GM19193 (cell line): Measurements from ENCODE around the gene DNAH7.

Experiments used
- POLR2A ChIP-seq: IDR thresholded peaks from 4 replicates; pipeline ENCODE4 v1.6.1; 2011; ENCODE audit not compliant: insufficient read depth, insufficient read length; ENCODE audit errors: extremely low read depth

Gene DNAH7

DNA sequence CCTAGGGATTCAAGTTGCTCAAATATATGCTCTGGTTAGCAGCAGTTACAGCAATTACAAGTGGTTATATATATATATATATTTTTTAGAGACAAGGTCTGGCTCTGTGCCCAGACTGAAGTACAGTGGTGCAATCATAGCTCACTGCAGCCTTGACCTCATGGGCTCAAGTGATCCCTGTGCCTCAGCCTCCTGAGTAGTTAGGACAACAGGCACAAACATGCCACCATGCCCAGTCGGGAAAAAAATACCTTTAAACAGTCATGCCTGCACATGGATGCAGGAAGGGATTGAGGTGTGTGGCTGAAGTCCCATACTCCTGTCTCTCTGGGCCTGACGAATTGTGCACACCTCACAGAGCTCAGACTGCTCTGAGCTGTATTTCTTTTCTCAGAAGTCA is 19.6 kb upstream of the DNAH7 start:
- no peak for TF ChIP-seq POLR2A

GRCh38 chr2:196086517-196087368 is 18.1 kb upstream of the DNAH7 start:
- TF ChIP-seq POLR2A: no peak

DNA sequence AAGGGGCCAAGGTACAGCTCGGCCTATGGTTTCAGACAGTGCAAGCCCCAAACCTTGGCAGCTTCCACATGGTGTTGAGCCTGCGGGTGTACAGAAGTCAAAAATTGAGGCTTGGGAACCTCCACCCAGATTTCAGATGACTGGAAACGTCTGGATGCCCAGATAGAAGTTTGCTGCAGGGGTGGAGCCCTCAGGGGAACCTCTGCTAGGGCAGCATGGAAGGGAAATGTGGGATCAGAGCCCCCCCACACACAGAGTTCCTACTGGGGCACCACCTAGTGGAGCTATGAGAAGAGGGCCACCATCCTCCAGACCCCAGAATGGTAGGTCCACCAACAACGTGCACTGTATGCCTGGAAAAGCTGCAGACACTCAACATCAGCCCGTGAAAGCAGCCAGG is 15.0 kb upstream of the DNAH7 start:
- TF ChIP-seq POLR2A: no peak

GRCh38 chr2:196080526-196080925 is 11.9 kb upstream of the DNAH7 start:
- no peak for TF ChIP-seq POLR2A

GRCh38 chr2:196079052-196079451 is 10.4 kb upstream of the DNAH7 start:
- no peak for TF ChIP-seq POLR2A

DNA sequence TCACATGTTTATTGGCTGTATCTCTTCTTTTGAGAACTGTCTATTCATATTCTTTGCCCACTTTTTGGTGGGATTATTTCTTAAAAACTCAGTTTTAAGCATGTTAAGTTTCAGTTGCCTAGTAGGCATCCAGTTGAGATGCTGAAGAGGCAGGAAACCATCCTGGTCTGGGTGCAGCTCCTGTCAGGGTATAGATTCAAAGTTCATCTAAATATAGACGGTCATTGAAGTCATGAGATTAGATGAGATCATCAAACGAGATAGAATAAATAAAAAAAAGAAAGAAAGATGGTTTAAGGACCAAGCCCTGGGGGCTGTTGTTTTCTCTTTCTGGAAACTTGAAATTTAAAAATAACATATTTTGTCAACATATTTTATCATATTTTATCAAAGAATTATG is 9.2 kb upstream of the DNAH7 start:
- TF ChIP-seq POLR2A: no peak

DNA sequence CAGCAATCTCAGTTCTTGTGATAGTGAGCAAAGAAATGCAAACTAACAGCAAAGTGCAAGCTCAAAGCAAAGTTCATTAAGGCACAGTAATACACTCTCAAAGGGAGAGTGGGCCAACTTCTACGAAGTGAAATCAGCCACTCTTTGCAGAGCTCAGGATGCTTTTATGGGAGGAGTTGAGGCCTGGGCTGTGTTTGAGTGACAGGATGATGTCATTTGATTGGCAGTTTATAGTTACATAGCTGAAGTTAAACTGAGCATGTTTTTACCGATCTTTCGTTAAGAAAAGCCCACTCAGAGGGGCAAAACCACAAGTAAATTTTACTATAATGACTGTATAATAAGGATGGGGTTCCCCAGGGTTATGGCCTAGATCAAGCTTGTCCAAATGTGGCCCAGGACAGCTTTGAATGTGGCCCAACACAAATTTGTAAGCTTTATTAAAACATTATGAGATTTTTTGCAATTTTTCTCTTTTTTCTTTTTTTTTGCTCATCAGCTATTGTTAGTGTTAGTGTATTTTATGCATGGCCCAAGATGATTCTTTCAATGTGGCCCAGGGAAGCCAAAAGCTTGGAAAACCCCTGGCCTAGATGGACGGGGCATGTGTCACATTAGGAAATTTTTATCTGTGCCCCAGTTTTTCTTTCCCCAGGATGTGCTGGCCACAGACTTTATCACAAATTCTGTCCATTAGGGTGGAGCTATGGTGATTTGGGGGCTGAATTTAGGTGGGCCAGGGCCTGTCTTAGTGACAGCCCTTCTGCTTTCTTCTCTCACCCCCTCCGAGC is 8.3 kb upstream of the DNAH7 start:
- TF ChIP-seq POLR2A: no peak

DNA sequence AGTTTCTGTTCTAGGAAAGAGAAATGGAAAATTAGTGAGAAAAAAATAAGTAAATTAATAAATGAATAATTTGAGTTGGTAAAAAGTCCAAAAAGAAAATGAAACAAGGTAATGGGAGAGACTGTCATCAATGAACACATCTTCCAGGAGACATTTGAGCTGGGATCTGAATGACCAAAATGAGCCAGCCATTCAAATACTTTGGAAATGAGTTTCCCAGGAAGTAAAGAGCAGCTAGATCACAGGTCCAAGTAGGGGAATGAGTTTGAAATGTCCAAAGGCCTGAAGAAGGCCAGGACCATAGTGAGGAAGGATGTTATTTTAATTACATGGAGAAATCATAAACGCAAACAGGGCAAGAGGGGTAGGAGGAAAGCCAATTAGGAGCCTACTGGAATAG is 6.6 kb upstream of the DNAH7 start:
- TF ChIP-seq POLR2A: no peak

GRCh38 chr2:196074631-196075030 is 6.0 kb upstream of the DNAH7 start:
- TF ChIP-seq POLR2A: no peak

DNA sequence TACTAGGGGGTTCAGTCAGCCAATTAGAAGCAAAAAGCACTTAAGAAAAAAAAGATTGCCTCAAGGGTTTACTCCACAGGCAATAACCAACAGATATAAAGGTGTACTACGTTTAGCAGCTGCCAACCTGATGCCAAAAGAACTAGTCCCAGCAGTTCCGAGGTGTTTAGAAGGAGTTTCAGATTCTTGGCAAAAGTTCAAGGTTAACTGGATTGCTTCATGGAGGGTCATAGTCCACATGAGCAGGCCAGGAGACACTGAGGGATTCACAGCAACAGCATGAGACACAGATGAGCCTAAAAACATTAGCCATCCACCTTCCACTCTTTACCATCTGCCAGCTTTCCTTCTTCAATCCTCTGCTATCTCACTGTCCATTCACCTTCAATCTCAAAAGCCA is 4.9 kb upstream of the DNAH7 start:
- TF ChIP-seq POLR2A: no peak

DNA sequence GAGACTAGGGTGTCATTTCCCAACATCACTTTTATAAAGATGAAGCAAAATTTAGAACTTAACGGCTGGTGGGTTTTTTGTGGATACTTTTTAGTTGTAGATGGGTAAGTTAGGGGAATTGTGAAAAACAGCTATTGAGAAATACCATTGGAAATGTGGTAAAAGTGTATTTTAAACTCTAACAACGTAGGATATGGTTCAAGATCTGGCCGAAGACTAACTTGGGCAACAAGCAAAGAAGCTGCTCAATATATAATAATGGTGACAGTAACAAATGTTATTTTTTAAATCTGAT is 1.6 kb downstream of the DNAH7 start:
- TF ChIP-seq POLR2A: no peak

DNA sequence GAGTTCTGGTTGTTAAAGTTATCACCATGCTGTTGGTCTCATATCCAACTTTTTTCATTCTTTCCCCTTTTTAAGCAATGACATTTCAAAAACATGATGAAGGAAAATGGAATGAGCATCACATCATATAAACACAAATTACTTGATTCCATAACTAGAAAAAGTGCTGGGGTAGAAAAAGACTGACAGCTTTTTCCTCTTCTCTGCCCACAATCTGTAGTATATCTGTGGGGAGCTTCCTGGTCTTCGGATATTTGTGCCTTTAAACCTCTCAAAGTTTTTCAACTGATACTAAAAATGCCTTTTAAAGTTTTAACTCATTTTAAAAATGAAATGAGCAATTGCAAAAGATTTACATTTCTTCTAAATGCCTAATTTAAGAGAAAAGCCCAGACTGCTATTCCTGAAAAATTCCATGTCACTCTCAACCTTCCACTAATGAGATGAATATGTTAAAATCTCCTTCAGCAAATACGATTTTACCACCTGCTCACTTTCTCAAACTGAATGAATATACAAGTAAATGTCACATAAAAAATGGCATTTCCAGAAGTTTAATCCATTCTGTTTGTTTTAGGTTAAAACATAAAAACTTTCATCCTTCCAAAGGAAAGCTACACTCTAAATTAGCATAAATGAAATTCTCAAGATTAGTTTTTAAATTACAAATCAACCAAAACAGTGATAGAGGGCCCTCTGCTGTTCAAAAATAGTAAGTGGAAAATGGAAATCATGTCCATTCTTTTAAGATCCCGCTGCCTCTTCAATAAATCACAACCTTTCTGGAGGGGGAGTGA is 2.1 kb downstream of the DNAH7 start:
- no peak for TF ChIP-seq POLR2A

DNA sequence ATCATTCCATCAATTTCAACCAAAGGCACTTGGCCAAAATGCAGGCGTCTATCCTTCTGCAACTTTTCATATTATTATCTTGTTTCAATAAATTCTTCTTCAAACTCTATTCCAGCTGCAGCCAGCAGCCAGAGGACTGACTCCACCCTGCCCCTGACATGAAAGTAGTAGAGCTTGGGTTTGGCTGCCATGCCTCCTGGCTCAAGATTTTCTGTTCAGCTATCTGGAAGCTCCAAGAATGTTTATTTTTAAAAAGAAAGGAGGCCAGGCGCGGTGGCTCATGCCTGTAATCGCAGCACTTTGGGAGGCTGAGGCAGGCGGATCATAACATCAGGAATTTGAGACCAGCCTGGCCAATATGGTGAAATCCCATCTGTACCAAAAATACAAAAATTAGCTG is 4.9 kb downstream of the DNAH7 start:
- no peak for TF ChIP-seq POLR2A

DNA sequence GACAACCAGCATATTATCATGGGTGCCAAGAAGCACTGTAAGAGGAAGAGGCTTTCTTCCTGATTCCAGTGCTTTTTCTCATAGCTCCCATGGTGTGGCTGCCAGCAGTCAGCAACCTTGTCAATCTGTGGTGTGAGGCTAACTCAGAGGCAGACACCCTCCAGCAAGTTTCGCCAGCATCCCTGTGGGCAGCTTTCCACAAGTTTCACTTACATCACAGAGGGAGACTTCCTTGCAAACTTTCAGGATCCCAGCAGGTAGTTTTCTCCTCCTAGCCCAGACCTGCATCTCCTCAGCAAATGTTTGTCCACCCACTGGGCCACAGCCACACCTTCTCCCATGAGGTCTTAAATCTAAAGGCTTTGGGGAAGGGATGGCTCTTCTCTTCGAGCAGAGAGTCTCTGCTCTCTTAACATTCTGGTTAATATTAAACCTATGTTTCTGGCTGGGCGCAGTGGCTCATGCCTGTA is 9.1 kb downstream of the DNAH7 start:
- no peak for TF ChIP-seq POLR2A

GRCh38 chr2:196054631-196055030 is 14.0 kb downstream of the DNAH7 start:
- TF ChIP-seq POLR2A: no peak
